Measurements from ENCODE around the gene AKAP8L.

AKAP8L gene

DNA sequence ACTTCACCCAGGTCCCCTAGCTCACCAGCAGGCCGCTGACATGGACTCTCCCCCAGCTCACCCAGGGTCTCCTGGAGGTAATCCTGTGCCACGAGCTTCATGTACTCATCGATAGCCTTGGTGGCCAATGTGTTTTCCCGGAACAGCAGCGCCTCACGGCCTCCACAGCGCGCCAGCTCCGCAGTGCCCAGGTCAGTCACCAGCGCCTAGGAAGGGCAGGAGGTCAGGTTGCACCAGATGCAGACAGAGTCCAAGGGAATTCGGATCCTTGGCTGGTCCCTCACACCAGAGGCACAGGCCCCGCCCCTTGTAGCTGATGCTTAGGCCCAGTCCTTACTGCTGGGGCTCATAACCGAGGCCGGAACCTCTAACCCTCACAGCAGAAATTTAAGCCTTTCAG, 37.7 kb upstream of the AKAP8L start:
- Histone ChIP-seq H3K36me3 (ENCODE audit: control insufficient read depth, insufficient read depth, low read length, severe bottlenecking) (no peaks in the 10 kb centered on the region), H3K9ac (ENCODE audit: low read length) (no peak overlapping the region), H3K9me3 (ENCODE audit: control insufficient read depth, low read length) (no peaks in the 10 kb centered on the region), H3K4me1 (ENCODE audit: control insufficient read depth, insufficient read depth, low read length) (peaks cover 7% of the 10 kb centered on the region), H3K27me3 (replicated peaks; ENCODE audit: control insufficient read depth, insufficient read depth, low read length) (peaks cover 56% of the 10 kb centered on the region), H3K4me3 (ENCODE audit: low read length) (no peak overlapping the region)
- DNase-seq (ENCODE audit: low read depth), result no peak

DNA sequence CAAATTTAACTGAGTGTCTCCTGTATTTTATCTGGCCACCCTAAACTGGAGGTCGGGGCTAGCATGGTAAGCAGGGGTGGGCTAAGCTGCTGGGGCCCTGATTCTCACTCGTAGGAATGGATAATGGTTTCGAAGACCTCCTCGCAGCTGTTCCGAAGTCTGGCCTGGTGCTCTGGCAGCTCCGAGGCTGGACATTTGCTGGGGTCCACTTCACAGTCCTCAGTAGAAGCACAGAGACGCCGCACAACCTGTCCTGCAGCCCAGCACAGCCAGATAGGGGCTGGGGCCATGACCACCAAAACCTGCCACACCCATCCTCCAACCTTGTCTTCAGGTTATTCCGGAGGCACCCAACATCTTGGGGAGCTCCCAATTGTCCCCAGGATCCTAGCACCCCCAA, 37.2 kb upstream of the AKAP8L start:
- no peak for DNase-seq (ENCODE audit: low read depth)
- H3K27me3 ChIP-seq (replicated peaks; ENCODE audit: control insufficient read depth, insufficient read depth, low read length), result peaks cover 52% of the 10 kb centered on the region
- no peak overlapping the region for H3K9ac ChIP-seq (ENCODE audit: low read length)
- no peaks in the 10 kb centered on the region for H3K9me3 ChIP-seq (ENCODE audit: control insufficient read depth, low read length)
- H3K36me3 ChIP-seq (ENCODE audit: control insufficient read depth, insufficient read depth, low read length, severe bottlenecking), result no peaks in the 10 kb centered on the region
- H3K4me3 ChIP-seq (ENCODE audit: low read length), result no peak overlapping the region
- peaks cover 7% of the 10 kb centered on the region for H3K4me1 ChIP-seq (ENCODE audit: control insufficient read depth, insufficient read depth, low read length)

DNA sequence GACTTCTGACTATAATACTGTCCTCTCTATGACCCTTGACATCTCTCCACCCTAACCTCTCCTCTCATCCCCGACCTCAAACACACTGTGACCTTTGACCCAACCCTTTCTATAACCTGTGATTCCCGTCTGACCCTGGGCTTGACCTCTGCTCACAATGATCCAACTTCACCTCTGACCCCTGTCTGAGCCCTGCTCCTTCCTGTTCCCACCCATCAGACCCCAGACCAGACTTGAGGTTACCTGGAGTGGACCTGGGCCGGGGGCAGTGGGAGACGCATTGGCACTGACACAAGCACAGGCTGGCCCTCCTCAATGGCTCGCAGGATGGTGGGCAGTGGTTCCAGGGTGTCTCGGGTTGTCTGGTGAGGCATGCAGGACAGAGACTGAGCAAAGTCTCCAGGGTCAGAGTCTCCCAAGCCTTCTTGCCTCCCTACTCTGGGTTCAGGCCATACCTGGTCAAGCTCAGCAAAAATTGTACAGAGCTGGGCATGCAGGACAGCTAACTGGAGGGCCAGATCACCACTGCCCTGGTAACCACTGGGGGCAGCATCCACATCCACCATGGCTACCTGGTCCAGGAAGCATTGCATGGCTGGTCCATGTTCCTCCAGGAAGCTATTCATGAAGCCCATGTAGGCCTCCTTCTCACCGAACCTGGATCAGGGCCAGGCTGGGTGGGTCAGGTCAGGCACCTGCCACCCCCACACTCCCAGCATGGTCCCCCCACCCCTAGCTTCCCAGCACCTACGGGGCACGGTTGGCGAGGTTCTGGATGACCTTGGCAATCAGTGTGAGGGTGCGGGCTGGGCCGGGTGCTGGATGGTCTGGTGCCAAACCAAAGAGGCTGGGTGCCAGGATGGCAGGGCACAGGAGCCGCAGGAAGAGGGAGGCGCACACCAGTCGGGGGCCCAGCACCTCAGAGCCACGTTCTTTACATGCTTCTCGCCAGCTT, 35.4 kb upstream of the AKAP8L start:
- no peaks in the 10 kb centered on the region for H3K9me3 ChIP-seq (ENCODE audit: control insufficient read depth, low read length)
- no peak overlapping the region for H3K4me3 ChIP-seq (ENCODE audit: low read length)
- H3K4me1 ChIP-seq (ENCODE audit: control insufficient read depth, insufficient read depth, low read length), result peaks cover 7% of the 10 kb centered on the region
- no peak overlapping the region for H3K9ac ChIP-seq (ENCODE audit: low read length)
- DNase-seq (ENCODE audit: low read depth), result no peak
- peaks cover 40% of the 10 kb centered on the region for H3K27me3 ChIP-seq (replicated peaks; ENCODE audit: control insufficient read depth, insufficient read depth, low read length)
- no peaks in the 10 kb centered on the region for H3K36me3 ChIP-seq (ENCODE audit: control insufficient read depth, insufficient read depth, low read length, severe bottlenecking)

DNA sequence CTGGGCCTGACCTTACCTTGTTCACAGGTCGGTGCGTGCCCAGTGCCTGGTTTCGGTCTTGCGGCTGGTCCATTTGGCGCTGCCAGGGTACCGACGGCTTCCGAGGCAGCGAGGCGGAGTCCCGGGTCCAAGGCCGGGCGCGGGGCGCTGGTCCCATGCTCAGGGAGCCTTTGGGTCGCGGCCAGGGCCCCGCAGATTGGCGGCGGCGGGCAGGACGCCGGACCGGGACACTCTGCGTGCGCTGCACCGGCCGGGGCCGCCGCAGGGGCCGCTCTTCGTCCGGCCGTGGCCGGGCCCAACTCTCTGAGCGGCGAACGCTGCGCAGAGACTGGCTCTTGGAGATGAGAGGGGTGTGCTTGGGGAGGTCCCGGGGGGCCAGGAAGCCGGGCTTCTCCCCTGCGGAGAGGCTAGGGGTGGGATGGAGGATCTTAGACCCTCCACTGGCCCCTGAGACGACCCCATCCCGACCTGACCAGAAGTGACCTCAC, 34.3 kb upstream of the AKAP8L start:
- Histone ChIP-seq H3K36me3 (ENCODE audit: control insufficient read depth, insufficient read depth, low read length, severe bottlenecking) (no peaks in the 10 kb centered on the region), H3K4me1 (ENCODE audit: control insufficient read depth, insufficient read depth, low read length) (peaks cover 12% of the 10 kb centered on the region), H3K9ac (ENCODE audit: low read length) (peak overlapping the region; percentile 64), H3K4me3 (ENCODE audit: low read length) (peak overlapping the region; percentile 70), H3K9me3 (ENCODE audit: control insufficient read depth, low read length) (no peaks in the 10 kb centered on the region), H3K27me3 (replicated peaks; ENCODE audit: control insufficient read depth, insufficient read depth, low read length) (peaks cover 36% of the 10 kb centered on the region)
- no peak for DNase-seq (ENCODE audit: low read depth)

DNA sequence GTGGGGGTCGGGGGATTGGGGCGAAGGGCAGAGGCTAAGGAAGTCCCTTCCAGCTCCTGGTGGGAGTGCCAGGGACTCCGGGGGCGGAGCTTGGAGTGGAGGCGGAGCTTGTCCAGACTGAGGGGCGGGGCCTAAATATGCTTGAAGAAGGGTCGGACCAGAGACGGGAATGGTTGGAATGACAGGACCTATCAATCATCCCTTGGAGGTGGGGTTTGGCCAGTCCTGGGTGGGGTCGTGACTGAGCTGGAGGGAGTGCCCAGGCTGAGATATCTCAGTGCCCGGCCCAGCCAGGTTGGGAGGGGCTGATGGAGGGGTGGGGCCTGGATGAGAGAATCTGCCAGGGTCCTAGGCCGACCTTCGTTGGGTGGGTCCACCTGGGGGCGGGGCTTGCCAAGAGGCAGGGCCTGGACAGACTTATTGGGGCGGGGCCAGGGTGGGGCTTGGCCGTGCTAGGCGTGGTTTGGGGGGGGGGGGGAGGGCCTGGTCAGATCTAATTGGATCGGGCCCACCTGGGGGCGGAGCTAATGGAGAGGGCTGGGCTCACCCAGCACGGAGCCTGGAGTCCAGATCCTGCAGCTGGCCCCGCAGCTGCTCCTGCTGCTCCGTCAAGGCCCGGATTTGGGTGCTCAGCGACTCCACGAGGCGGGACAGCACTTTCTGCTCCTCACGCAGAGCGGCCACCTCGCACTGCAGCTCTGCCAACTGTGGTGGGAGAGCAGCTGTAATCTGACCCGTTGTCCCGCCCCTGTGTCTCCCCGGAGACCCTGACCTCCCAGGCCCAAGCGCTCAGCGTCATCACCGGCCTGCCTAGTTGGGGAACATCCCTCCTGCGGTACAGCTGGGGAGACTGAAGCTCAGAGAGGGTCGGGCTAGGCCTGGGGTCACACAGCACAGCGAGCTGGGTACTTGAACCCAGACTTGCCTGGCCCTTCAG, 33.6 kb upstream of the AKAP8L start:
- no peaks in the 10 kb centered on the region for H3K36me3 ChIP-seq (ENCODE audit: control insufficient read depth, insufficient read depth, low read length, severe bottlenecking)
- peaks cover 12% of the 10 kb centered on the region for H3K4me1 ChIP-seq (ENCODE audit: control insufficient read depth, insufficient read depth, low read length)
- H3K27me3 ChIP-seq (replicated peaks; ENCODE audit: control insufficient read depth, insufficient read depth, low read length), result peaks cover 30% of the 10 kb centered on the region
- no peaks in the 10 kb centered on the region for H3K9me3 ChIP-seq (ENCODE audit: control insufficient read depth, low read length)
- peak overlapping the region; percentile 70 for H3K4me3 ChIP-seq (ENCODE audit: low read length)
- DNase-seq (ENCODE audit: low read depth), result peak; percentile 71
- H3K9ac ChIP-seq (ENCODE audit: low read length), result peak overlapping the region; percentile 64

DNA sequence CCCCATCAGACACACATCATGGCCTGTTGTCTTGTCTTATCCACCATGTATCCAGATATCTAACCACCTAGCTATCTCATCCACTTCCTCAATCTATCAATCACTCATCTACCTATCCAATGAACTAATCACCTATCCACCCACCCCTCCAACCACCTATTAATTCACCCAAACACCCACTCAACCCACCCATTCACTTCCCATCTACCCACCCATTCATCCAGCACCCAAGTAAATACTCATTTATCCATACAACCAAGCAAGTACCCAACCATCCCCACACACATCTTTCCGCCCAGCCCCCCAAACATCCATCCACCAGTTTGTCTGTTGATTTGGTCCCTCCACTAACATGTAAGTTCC, 31.7 kb upstream of the AKAP8L start:
- no peak overlapping the region for H3K9ac ChIP-seq (ENCODE audit: low read length)
- no peak overlapping the region for H3K4me3 ChIP-seq (ENCODE audit: low read length)
- peaks cover 17% of the 10 kb centered on the region for H3K27me3 ChIP-seq (replicated peaks; ENCODE audit: control insufficient read depth, insufficient read depth, low read length)
- no peak for DNase-seq (ENCODE audit: low read depth)
- H3K9me3 ChIP-seq (ENCODE audit: control insufficient read depth, low read length), result no peaks in the 10 kb centered on the region
- peaks cover 12% of the 10 kb centered on the region for H3K4me1 ChIP-seq (ENCODE audit: control insufficient read depth, insufficient read depth, low read length)
- H3K36me3 ChIP-seq (ENCODE audit: control insufficient read depth, insufficient read depth, low read length, severe bottlenecking), result no peaks in the 10 kb centered on the region

DNA sequence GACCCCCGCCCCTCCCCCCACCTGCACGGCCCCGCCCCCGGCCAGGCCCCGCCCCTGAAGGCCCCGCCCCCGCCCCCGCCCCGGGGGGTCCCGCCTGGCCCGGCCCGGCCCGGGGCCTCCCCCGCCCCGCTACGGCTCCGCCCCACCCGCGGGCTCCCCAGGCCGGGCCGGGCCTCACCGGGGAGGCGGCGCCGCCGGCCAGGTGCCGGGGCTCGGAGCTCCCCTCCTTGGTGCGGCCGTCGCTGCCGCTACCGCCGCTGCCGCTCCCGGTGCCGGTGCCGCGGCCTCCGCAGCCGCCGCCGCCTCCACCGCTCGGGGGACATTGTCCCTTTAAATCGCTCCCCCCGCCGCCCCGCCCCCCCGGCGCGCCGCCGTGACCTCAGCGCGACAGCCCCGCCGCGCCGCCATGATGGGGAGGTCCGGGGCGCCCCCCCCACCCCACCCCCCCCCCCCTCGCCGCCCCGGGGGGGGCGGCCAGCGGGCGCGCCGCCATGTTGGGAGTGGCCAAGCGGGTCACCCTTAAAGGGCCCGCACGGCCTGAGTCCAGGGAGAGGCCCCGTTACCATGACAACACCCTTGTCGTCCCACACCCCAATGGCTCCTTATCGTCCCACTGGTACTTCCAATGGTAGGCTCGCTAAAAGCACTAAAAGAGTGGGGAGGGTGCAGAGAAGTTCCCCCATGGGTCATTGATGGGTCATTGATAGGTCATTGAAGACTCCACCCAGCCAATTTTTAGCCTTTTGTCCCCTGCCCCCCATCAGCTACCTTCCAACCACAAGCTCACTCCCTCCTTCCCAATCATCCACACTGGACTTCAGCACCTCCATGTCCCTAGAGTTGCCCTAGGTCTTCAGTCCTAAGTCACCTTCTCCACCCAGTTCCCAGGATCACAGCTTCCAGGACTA, 31.1 kb upstream of the AKAP8L start, which contains the start of gene WIZ:
WIZ (minus strand) TSS at position 337 of the 908 bp plus-strand sequence. CDS start 1,649 bp downstream, outside the sequence.
- Histone ChIP-seq H3K9me3 (ENCODE audit: control insufficient read depth, low read length) (no peaks in the 10 kb centered on the region), H3K4me3 (ENCODE audit: low read length) (peak within 1 kb of the TSS; percentile 81), H3K36me3 (ENCODE audit: control insufficient read depth, insufficient read depth, low read length, severe bottlenecking) (no peaks in the 10 kb centered on the region), H3K9ac (ENCODE audit: low read length) (peak within 1 kb of the TSS; percentile 76), H3K27me3 (replicated peaks; ENCODE audit: control insufficient read depth, insufficient read depth, low read length) (peaks cover 10% of the 10 kb centered on the region), H3K4me1 (ENCODE audit: control insufficient read depth, insufficient read depth, low read length) (peaks cover 12% of the 10 kb centered on the region)
- peak; percentile 84 for DNase-seq (ENCODE audit: low read depth)

DNA sequence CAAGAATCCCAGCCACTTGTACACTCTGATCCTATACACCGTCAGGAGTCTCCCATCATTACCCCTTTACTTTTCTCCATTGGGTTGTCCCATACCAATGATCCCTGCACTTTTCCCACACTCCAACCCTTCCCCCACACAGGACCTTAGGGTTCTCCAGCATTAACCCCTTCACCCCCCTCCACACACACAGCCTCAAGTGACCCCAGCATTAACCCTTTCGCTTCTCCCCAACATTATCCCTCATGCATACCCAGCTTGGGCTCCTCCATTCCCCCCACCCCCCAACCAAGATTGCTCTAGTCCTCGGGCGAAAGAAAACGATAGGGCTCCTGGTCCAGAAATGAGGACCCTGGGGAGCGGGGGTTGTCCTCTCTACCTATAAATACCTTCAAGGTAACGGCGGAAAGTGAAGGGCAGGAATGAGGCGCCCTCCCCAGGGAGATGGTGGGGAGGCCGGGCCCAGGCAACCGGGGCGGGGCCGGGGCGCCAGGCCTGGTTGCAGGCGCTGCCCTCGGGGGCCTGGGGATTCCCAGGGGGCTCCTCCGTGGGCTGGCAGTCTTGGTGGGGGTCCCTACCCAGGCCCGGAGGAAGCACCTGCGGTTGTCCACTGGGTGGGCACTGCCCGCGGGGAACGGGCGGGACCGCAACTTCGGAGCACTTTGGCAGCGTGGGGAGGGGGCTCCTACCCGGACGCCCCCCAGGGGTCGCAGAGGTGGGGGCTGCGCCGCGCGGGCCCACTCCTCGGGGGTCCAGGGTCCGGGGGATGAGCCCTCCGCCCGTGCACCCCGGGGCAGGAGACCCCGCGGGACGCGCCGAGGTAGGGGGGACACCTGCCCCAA, 30.2 kb upstream of the AKAP8L start:
- no peak for DNase-seq (ENCODE audit: low read depth)
- Histone ChIP-seq H3K4me1 (ENCODE audit: control insufficient read depth, insufficient read depth, low read length) (peaks cover 16% of the 10 kb centered on the region), H3K4me3 (ENCODE audit: low read length) (peak overlapping the region; percentile 81), H3K27me3 (replicated peaks; ENCODE audit: control insufficient read depth, insufficient read depth, low read length) (peaks cover 2% of the 10 kb centered on the region), H3K9me3 (ENCODE audit: control insufficient read depth, low read length) (no peaks in the 10 kb centered on the region), H3K36me3 (ENCODE audit: control insufficient read depth, insufficient read depth, low read length, severe bottlenecking) (no peaks in the 10 kb centered on the region), H3K9ac (ENCODE audit: low read length) (peak overlapping the region; percentile 76)

DNA sequence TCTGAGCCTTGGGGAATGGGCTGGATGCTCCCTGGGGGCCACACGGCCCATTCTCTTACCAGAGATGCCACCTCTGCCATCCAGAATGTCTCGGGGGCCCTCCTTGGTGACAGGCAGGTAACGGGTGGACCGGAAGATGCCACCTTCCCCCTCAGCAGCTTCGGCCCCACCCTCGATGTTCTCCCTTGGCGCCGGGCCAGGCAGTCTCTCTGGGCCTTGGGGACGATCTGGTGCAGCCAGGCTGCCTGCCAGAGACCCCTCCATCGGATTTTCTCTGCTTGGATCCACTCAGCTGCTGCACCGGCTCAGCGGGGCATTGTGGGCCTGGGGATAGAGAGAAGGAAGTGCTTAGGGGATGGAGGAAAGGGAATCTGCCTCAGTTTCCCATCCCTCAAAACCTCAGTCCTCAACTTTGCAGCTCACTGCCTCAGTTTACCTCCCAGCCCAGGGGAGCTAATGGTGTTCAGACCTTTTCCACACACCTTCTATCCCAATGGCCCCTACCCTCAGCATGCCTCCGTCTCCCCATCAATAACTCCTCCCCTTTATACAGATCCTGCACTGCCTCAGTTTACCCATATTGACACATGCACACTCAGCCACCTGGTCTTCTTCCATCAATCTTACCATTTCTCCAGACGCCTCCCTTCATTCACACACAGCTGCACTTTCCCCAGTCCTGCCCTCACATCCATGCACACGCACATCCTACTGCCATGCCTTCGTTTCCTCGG, 29.4 kb upstream of the AKAP8L start:
- Histone ChIP-seq H3K27me3 (replicated peaks; ENCODE audit: control insufficient read depth, insufficient read depth, low read length) (no peaks in the 10 kb centered on the region), H3K36me3 (ENCODE audit: control insufficient read depth, insufficient read depth, low read length, severe bottlenecking) (no peaks in the 10 kb centered on the region), H3K4me1 (ENCODE audit: control insufficient read depth, insufficient read depth, low read length) (peaks cover 16% of the 10 kb centered on the region), H3K9me3 (ENCODE audit: control insufficient read depth, low read length) (no peaks in the 10 kb centered on the region), H3K9ac (ENCODE audit: low read length) (no peak overlapping the region), H3K4me3 (ENCODE audit: low read length) (no peak overlapping the region)
- DNase-seq (ENCODE audit: low read depth), result no peak
